HEK293 (cell line): ENCODE data around the gene SMIM38.
"Not testable (repeated sequence)": the region's sequence is repeated elsewhere in the genome, so short reads cannot be mapped to it uniquely, and the experiment has no call there.

Experiments used
- BCL11A ChIP-seq: fragments of 450-650 bp; formaldehyde crosslinking; IDR thresholded peaks from 2 replicates; pipeline ENCODE4 v1.5.1; 2016; ENCODE audit warnings: low read depth, missing biosample characterization, missing genetic modification characterization
- CTCF ChIP-seq: fragments of 450-650 bp; formaldehyde crosslinking; IDR thresholded peaks from 2 replicates; pipeline ENCODE4 v1.5.1; 2016; ENCODE audit warnings: missing biosample characterization, missing genetic modification characterization
- ZNF561 ChIP-seq: fragments of 450-650 bp; IDR thresholded peaks from 2 replicates; pipeline ENCODE4 v1.5.1; 2018; ENCODE audit warnings: missing biosample characterization, missing genetic modification characterization, borderline replicate concordance

- not testable (repeated sequence) for TF ChIP-seq ZNF561, BCL11A, CTCF (tag by site-specific recombination)
Observed at GRCh38 chr11:69149338-69150045, 6.2 kb upstream of the SMIM38 start.
